ENCODE measurements around the gene TAS2R19.

DNA sequence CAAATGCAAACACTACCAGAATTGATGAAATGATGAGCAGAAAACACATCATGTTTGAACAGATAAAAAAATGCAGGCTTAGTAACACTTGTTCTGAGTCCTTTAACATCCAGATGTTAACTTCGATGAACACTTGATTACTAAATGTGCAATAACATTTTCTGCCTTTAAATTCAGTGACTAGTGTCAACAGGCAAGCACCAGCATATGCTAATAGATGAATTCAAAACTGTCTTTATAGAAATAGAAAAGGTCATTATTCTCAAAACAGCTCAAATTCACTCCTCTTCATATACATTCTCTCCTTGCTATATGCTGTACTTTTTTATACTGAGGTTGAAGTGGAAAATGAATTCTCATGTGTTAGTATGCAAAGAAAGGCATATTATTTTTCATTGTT lies at the start of gene TAS2R19:
- TF ChIP-seq, protein P1, sequence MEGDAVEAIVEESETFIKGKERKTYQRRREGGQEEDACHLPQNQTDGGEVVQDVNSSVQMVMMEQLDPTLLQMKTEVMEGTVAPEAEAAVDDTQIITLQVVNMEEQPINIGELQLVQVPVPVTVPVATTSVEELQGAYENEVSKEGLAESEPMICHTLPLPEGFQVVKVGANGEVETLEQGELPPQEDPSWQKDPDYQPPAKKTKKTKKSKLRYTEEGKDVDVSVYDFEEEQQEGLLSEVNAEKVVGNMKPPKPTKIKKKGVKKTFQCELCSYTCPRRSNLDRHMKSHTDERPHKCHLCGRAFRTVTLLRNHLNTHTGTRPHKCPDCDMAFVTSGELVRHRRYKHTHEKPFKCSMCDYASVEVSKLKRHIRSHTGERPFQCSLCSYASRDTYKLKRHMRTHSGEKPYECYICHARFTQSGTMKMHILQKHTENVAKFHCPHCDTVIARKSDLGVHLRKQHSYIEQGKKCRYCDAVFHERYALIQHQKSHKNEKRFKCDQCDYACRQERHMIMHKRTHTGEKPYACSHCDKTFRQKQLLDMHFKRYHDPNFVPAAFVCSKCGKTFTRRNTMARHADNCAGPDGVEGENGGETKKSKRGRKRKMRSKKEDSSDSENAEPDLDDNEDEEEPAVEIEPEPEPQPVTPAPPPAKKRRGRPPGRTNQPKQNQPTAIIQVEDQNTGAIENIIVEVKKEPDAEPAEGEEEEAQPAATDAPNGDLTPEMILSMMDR (IDR thresholded peaks at IDR 0.05; ENCODE audit: low read length): no peak
- TF ChIP-seq EZH2 (optimal IDR thresholded peaks at IDR 0.05; ENCODE audit: low read depth, low read length): no peak
